Trophoblast cell (in vitro differentiated cells and primary cell): ENCODE data around the gene KLHL2.
"Not testable (repeated sequence)": the region's sequence is repeated elsewhere in the genome, so short reads cannot be mapped to it uniquely, and the experiment has no call there.

Experiments used
- DNase-seq, 2 donors: peaks; one replicate each; pipeline ENCODE4 v3.0.0-alpha.2; 2016
- H2AFZ ChIP-seq: 2 replicates; pipeline ENCODE4 v1.6.1; 2013; ENCODE audit warnings: low read length, moderate library complexity, mild to moderate bottlenecking; ENCODE audit not compliant: insufficient read depth, poor library complexity
- H2AK5ac ChIP-seq: 2 replicates; pipeline ENCODE4 v1.6.1; 2013; ENCODE audit warnings: mild to moderate bottlenecking, low read length
- H2BK120ac ChIP-seq: 2 replicates; pipeline ENCODE4 v1.6.1; 2013; ENCODE audit warnings: low read length, mild to moderate bottlenecking, moderate library complexity; ENCODE audit not compliant: insufficient read depth, poor library complexity
- H2BK12ac ChIP-seq: 2 replicates; pipeline ENCODE4 v1.6.1; 2013; ENCODE audit warnings: mild to moderate bottlenecking, low read length, moderate library complexity
- H2BK5ac ChIP-seq: 2 replicates; pipeline ENCODE4 v1.6.1; 2013; ENCODE audit warnings: low read length, low read depth, moderate library complexity, mild to moderate bottlenecking; ENCODE audit not compliant: poor library complexity
- H3K14ac ChIP-seq: 2 replicates; pipeline ENCODE4 v1.6.1; 2013; ENCODE audit warnings: mild to moderate bottlenecking, low read length
- H3K18ac ChIP-seq: 2 replicates; pipeline ENCODE4 v1.6.1; 2013; ENCODE audit warnings: mild to moderate bottlenecking, low read length
- H3K23ac ChIP-seq: 2 replicates; pipeline ENCODE4 v1.6.1; 2013; ENCODE audit warnings: low read length
- H3K27ac ChIP-seq: 2 replicates; pipeline ENCODE4 v1.5.1; 2013; ENCODE audit warnings: low read depth, mild to moderate bottlenecking, inconsistent platforms, low read length, moderate library complexity
- H3K27me3 ChIP-seq: 2 replicates; pipeline ENCODE4 v1.6.1; 2013; ENCODE audit warnings: inconsistent platforms, mild to moderate bottlenecking, low read length, moderate library complexity; ENCODE audit not compliant: insufficient read depth
- H3K36me3 ChIP-seq, 2 experiments: 1 replicate in 1 of 2; 2 replicates in 1 of 2; pipeline ENCODE4 v1.6.1; 2013; ENCODE audit warnings: low read length in 2 of 2, mild to moderate bottlenecking in 2 of 2, moderate library complexity in 1 of 2; ENCODE audit not compliant: insufficient read depth in 2 of 2, control insufficient read depth in 1 of 2
- H3K4ac ChIP-seq: 2 replicates; pipeline ENCODE4 v1.6.1; 2013; ENCODE audit warnings: low read depth, mild to moderate bottlenecking, low read length, moderate library complexity
- H3K4me1 ChIP-seq, 2 experiments: 1 replicate in 1 of 2; 2 replicates in 1 of 2; pipeline ENCODE4 v1.6.1; 2013; ENCODE audit warnings: low read length in 2 of 2, mild to moderate bottlenecking in 2 of 2, moderate library complexity in 1 of 2; ENCODE audit not compliant: insufficient read depth in 2 of 2, control insufficient read depth in 1 of 2
- H3K4me2 ChIP-seq: 2 replicates; pipeline ENCODE4 v1.6.1; 2013; ENCODE audit warnings: inconsistent platforms, mild to moderate bottlenecking, low read length, moderate library complexity
- H3K4me3 ChIP-seq: 2 replicates; pipeline ENCODE4 v1.5.1; 2013; ENCODE audit warnings: mild to moderate bottlenecking, low read depth, low read length, inconsistent platforms
- H3K79me1 ChIP-seq: one replicate; pipeline ENCODE4 v1.6.1; 2013; ENCODE audit warnings: low read length
- H3K79me2 ChIP-seq: 2 replicates; pipeline ENCODE4 v1.6.1; 2013; ENCODE audit warnings: low read length, mild to moderate bottlenecking; ENCODE audit not compliant: control insufficient read depth, insufficient read depth, poor library complexity
- H3K9ac ChIP-seq: 2 replicates; pipeline ENCODE4 v1.6.1; 2013; ENCODE audit warnings: mild to moderate bottlenecking, low read length
- H3K9me3 ChIP-seq: 2 replicates; pipeline ENCODE4 v1.6.1; 2013; ENCODE audit warnings: low read depth, mild to moderate bottlenecking, control low read depth, inconsistent platforms, low read length; ENCODE audit not compliant: insufficient read depth
- H4K12ac ChIP-seq: 2 replicates; pipeline ENCODE4 v1.6.1; 2013; ENCODE audit warnings: low read depth, mild to moderate bottlenecking, low read length, moderate library complexity
- H4K8ac ChIP-seq: 2 replicates; pipeline ENCODE4 v1.6.1; 2013; ENCODE audit warnings: low read depth, mild to moderate bottlenecking, low read length, moderate library complexity
- H4K91ac ChIP-seq: one replicate; pipeline ENCODE4 v1.6.1; 2013; ENCODE audit warnings: low read depth, mild to moderate bottlenecking, low read length, moderate library complexity
- WGBS: extraction: QIAGEN DNeasy Blood & Tissue Kit; methylation state at CpG from one replicate; pipeline ENCODE4 v1.1.7; 2013; ENCODE audit warnings: missing lambda C conversion rate; ENCODE audit not compliant: insufficient read length, insufficient coverage; ENCODE audit errors: extremely low coverage; 5-methylcytosine and 5-hydroxymethylcytosine counted together

KLHL2 gene

GRCh38 chr4:165222651-165222994 lies 15.3 kb downstream of the KLHL2 start:
- Histone ChIP-seq H4K12ac (no peak overlapping the region), H2BK5ac (no peak overlapping the region), H3K27ac (no peak overlapping the region), H3K14ac (no peak overlapping the region), H3K9me3 (no peaks in the 10 kb centered on the region), H3K4me1 (peaks cover 3 to 4% of the 10 kb centered on the region in 2 experiments), H2AFZ (no peak overlapping the region), H3K4me3 (no peak overlapping the region), H3K4me2 (no peak overlapping the region), H3K4ac (no peak overlapping the region), H4K91ac (no peak overlapping the region), H2BK12ac (no peak overlapping the region), H2BK120ac (no peak overlapping the region), H3K36me3 (no peaks in the 10 kb centered on the region), H3K18ac (no peak overlapping the region), H3K23ac (no peak overlapping the region), H3K79me2 (no peaks in the 10 kb centered on the region), H2AK5ac (no peak overlapping the region), H4K8ac (no peak overlapping the region), H3K79me1 (no peaks in the 10 kb centered on the region), H3K9ac (no peak overlapping the region), H3K27me3 (no peaks in the 10 kb centered on the region)
- no CpG with 5 or more reads among the region's 2 CpGs for WGBS
- DNase-seq, result no peak

GRCh38 chr4:165227401-165227800 lies 20.0 kb downstream of the KLHL2 start:
- H3K4me1 ChIP-seq, H4K8ac ChIP-seq, H3K4me3 ChIP-seq, H3K27me3 ChIP-seq, H3K18ac ChIP-seq, H4K12ac ChIP-seq, H3K23ac ChIP-seq, H2BK5ac ChIP-seq, H3K79me2 ChIP-seq, DNase-seq, H3K4me2 ChIP-seq, H3K9me3 ChIP-seq, H3K4ac ChIP-seq, H3K9ac ChIP-seq, H2BK12ac ChIP-seq, H3K36me3 ChIP-seq, H3K14ac ChIP-seq, H2BK120ac ChIP-seq, H3K27ac ChIP-seq, H2AK5ac ChIP-seq, H3K79me1 ChIP-seq, H4K91ac ChIP-seq, H2AFZ ChIP-seq: not testable (repeated sequence)
- WGBS, result no CpG with 5 or more reads among the region's 2 CpGs

GRCh38 chr4:165229490-165230200 lies 22.3 kb downstream of the KLHL2 start:
- not testable (repeated sequence) for H3K4me3 ChIP-seq, H3K27ac ChIP-seq, H2BK12ac ChIP-seq, H2AFZ ChIP-seq, H3K9ac ChIP-seq, H3K23ac ChIP-seq, H3K79me2 ChIP-seq, DNase-seq, H3K36me3 ChIP-seq, H2BK5ac ChIP-seq, H3K9me3 ChIP-seq, H2AK5ac ChIP-seq, H3K4me1 ChIP-seq, H3K4me2 ChIP-seq, H3K14ac ChIP-seq, H4K8ac ChIP-seq, H3K4ac ChIP-seq, H3K18ac ChIP-seq, H4K12ac ChIP-seq, H2BK120ac ChIP-seq, H3K27me3 ChIP-seq, H4K91ac ChIP-seq, H3K79me1 ChIP-seq
- WGBS, result no CpG with 5 or more reads among the region's 4 CpGs

- H3K4me2 ChIP-seq, H3K4me3 ChIP-seq, H3K4me1 ChIP-seq, H2BK12ac ChIP-seq, H3K4ac ChIP-seq, H2AK5ac ChIP-seq, H3K79me1 ChIP-seq, H3K9ac ChIP-seq, H3K27me3 ChIP-seq, H3K18ac ChIP-seq, H3K36me3 ChIP-seq, H4K91ac ChIP-seq, DNase-seq, H2BK5ac ChIP-seq, H3K23ac ChIP-seq, H2BK120ac ChIP-seq, H4K8ac ChIP-seq, H3K9me3 ChIP-seq, H3K27ac ChIP-seq, H4K12ac ChIP-seq, H3K79me2 ChIP-seq, H2AFZ ChIP-seq, H3K14ac ChIP-seq: not testable (repeated sequence)
- WGBS, result no CpG with 5 or more reads among the region's 4 CpGs
These were observed 25.5 kb downstream of the KLHL2 start for GRCh38 chr4:165232623-165233433.
